Measurements from ENCODE around the gene C3orf49. TPM values are rescaled to one million over a fixed set of nuclear protein-coding genes. Genes with fewer than 3 reads are reported as not detected.

C3orf49 gene
- total and polyA plus RNA-seq, 2 of the 13 experiments (the other 11 are each of a cell fraction or from before 2014, with no cell fraction given): not detected

DNA sequence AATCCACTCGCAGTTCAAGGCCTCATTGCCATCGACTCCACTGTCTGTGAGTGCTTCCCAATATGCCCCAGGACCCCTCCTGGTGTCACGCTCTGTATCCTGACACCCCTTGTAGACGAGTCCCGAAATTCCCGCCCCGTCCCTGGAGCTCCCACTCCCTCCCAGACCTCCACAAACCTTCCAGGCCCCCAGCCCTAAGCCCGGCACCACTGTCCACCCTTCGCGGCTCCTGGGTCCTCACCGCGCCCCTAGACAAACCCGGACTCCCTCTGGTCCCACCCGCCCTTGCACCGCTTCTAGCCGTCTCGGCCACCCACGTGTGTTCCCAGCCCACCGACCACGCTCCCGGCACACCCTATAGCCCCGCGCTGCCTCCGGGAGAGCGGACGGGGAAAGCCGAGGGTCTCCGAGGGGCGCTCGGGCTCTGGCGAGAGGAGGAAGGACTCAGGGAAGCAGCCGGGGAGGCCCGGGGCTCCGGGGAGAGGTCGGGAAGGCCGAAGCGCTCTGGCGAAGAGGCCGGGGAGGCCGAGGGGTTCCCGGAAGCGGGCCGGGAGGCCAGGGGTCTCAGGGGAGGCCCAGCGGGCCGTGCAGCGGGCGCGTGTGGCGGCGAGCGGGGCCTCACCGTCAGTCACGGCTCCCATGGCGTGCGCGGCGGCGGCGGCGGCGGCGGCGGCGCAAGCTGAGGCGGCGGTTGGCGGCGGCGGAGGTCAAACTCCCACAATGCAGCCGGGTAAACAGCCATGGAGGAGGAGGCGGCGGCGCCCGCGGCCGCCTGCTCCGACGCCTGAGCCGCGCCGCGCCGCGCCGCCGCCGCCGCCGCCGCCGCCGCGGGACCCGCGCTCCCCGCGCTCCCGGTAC lies 44.3 kb downstream of the C3orf49 start, which contains the start of the genes ATXN7 and THOC7 (continued):
- TF ChIP-seq, protein P1, sequence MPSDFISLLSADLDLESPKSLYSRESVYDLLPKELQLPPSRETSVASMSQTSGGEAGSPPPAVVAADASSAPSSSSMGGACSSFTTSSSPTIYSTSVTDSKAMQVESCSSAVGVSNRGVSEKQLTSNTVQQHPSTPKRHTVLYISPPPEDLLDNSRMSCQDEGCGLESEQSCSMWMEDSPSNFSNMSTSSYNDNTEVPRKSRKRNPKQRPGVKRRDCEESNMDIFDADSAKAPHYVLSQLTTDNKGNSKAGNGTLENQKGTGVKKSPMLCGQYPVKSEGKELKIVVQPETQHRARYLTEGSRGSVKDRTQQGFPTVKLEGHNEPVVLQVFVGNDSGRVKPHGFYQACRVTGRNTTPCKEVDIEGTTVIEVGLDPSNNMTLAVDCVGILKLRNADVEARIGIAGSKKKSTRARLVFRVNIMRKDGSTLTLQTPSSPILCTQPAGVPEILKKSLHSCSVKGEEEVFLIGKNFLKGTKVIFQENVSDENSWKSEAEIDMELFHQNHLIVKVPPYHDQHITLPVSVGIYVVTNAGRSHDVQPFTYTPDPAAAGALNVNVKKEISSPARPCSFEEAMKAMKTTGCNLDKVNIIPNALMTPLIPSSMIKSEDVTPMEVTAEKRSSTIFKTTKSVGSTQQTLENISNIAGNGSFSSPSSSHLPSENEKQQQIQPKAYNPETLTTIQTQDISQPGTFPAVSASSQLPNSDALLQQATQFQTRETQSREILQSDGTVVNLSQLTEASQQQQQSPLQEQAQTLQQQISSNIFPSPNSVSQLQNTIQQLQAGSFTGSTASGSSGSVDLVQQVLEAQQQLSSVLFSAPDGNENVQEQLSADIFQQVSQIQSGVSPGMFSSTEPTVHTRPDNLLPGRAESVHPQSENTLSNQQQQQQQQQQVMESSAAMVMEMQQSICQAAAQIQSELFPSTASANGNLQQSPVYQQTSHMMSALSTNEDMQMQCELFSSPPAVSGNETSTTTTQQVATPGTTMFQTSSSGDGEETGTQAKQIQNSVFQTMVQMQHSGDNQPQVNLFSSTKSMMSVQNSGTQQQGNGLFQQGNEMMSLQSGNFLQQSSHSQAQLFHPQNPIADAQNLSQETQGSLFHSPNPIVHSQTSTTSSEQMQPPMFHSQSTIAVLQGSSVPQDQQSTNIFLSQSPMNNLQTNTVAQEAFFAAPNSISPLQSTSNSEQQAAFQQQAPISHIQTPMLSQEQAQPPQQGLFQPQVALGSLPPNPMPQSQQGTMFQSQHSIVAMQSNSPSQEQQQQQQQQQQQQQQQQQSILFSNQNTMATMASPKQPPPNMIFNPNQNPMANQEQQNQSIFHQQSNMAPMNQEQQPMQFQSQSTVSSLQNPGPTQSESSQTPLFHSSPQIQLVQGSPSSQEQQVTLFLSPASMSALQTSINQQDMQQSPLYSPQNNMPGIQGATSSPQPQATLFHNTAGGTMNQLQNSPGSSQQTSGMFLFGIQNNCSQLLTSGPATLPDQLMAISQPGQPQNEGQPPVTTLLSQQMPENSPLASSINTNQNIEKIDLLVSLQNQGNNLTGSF (CRISPR knock-in tag; IDR thresholded peaks at IDR 0.05): 0 out of 2 replicates have a peak, but pooled peaks have one; percentile 30
- no peak for TF ChIP-seq CBX5 (CRISPR knock-in tag; IDR thresholded peaks at IDR 0.05; ENCODE audit: borderline replicate concordance)
- no peak for TF ChIP-seq ZNF207 (IDR thresholded peaks at IDR 0.05; ENCODE audit: borderline replicate concordance)
- TF ChIP-seq HOXA9 (CRISPR knock-in tag; IDR thresholded peaks at IDR 0.05; ENCODE audit: borderline replicate concordance): peak; percentile 47; the same call in 1 of the 2 replicates
- TF ChIP-seq, protein P2, sequence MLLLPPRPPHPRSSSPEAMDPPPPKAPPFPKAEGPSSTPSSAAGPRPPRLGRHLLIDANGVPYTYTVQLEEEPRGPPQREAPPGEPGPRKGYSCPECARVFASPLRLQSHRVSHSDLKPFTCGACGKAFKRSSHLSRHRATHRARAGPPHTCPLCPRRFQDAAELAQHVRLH (CRISPR knock-in tag; IDR thresholded peaks at IDR 0.05; ENCODE audit: borderline replicate concordance, low read depth): peak; percentile 45; the same call in 1 of the 2 replicates
- TF ChIP-seq KLF11 (CRISPR knock-in tag; IDR thresholded peaks at IDR 0.05): no peak
- 0 out of 2 replicates have a peak, but pooled peaks have one; percentile 21 for TF ChIP-seq NFYB (CRISPR knock-in tag; IDR thresholded peaks at IDR 0.05)
- 0 out of 2 replicates have a peak, but pooled peaks have one; percentile 43 for TF ChIP-seq ZNF335 (CRISPR knock-in tag; IDR thresholded peaks at IDR 0.05)
- no peak for TF ChIP-seq SMYD3 (CRISPR knock-in tag; IDR thresholded peaks at IDR 0.05)
- no peak for TF ChIP-seq ZNF547 (CRISPR knock-in tag; IDR thresholded peaks at IDR 0.05)
- no peak for TF ChIP-seq ZFP36 (IDR thresholded peaks at IDR 0.05; ENCODE audit: borderline replicate concordance, low read depth, low read length, partially characterized antibody)
- TF ChIP-seq NONO (IDR thresholded peaks at IDR 0.05): no peak
- TF ChIP-seq NONO (CRISPR knock-in tag; conservative IDR thresholded peaks at IDR 0.05): 0 out of 2 replicates have a peak, but pooled peaks have one; percentile 13
- no peak for TF ChIP-seq ZNF20 (CRISPR knock-in tag; IDR thresholded peaks at IDR 0.05)
- TF ChIP-seq, protein P3, sequence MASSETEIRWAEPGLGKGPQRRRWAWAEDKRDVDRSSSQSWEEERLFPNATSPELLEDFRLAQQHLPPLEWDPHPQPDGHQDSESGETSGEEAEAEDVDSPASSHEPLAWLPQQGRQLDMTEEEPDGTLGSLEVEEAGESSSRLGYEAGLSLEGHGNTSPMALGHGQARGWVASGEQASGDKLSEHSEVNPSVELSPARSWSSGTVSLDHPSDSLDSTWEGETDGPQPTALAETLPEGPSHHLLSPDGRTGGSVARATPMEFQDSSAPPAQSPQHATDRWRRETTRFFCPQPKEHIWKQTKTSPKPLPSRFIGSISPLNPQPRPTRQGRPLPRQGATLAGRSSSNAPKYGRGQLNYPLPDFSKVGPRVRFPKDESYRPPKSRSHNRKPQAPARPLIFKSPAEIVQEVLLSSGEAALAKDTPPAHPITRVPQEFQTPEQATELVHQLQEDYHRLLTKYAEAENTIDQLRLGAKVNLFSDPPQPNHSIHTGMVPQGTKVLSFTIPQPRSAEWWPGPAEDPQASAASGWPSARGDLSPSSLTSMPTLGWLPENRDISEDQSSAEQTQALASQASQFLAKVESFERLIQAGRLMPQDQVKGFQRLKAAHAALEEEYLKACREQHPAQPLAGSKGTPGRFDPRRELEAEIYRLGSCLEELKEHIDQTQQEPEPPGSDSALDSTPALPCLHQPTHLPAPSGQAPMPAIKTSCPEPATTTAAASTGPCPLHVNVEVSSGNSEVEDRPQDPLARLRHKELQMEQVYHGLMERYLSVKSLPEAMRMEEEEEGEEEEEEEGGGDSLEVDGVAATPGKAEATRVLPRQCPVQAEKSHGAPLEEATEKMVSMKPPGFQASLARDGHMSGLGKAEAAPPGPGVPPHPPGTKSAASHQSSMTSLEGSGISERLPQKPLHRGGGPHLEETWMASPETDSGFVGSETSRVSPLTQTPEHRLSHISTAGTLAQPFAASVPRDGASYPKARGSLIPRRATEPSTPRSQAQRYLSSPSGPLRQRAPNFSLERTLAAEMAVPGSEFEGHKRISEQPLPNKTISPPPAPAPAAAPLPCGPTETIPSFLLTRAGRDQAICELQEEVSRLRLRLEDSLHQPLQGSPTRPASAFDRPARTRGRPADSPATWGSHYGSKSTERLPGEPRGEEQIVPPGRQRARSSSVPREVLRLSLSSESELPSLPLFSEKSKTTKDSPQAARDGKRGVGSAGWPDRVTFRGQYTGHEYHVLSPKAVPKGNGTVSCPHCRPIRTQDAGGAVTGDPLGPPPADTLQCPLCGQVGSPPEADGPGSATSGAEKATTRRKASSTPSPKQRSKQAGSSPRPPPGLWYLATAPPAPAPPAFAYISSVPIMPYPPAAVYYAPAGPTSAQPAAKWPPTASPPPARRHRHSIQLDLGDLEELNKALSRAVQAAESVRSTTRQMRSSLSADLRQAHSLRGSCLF (CRISPR knock-in tag; IDR thresholded peaks at IDR 0.05; ENCODE audit: borderline replicate concordance): no peak
- peak; percentile 34 for TF ChIP-seq ZNF563 (CRISPR knock-in tag; IDR thresholded peaks at IDR 0.05)
- 0 out of 2 replicates have a peak, but pooled peaks have one; percentile 60 for TF ChIP-seq ZSCAN30 (CRISPR knock-in tag; IDR thresholded peaks at IDR 0.05)
- TF ChIP-seq AGO2 (optimal IDR thresholded peaks at IDR 0.05; ENCODE audit: low read depth, low read length): peak; percentile 84

Data from HepG2 (cell line).